GM21515 (cell line): ENCODE data around the gene VHLL.
A peak's percentile ranks its signal among the peaks of the same experiment; 100 is the strongest.

ENCODE experiments used
- ATAC-seq: cut with Tn5 transposase; IDR thresholded peaks from one replicate; pipeline ENCODE4 v1.9.1; 2021; ENCODE audit not compliant: unreplicated experiment

VHLL gene

GRCh38 chr1:156291226-156292061, 7.7 kb downstream of the VHLL start:
- peak; percentile 52 for ATAC-seq

GRCh38 chr1:156289857-156290256, 9.2 kb downstream of the VHLL start:
- ATAC-seq = no peak

DNA sequence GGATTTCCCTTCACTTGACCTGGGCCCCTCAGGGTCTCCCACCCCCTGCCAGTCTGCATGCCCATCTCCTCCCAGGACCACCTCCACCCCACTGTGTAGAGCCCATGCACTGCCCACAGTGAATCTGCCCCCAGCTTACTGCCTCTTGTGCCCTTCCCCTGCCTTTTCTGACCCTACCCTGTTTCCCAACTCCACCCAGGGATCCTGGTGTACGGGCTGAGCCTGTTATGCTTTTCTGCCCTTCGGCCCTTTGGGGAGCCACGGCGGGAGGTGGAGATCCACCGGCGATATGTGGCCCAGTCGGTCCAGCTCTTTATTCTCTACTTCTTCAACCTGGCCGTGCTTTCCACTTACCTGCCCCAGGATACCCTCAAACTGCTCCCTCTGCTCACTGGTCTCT, 13.0 kb downstream of the VHLL start:
- no peak for ATAC-seq

DNA sequence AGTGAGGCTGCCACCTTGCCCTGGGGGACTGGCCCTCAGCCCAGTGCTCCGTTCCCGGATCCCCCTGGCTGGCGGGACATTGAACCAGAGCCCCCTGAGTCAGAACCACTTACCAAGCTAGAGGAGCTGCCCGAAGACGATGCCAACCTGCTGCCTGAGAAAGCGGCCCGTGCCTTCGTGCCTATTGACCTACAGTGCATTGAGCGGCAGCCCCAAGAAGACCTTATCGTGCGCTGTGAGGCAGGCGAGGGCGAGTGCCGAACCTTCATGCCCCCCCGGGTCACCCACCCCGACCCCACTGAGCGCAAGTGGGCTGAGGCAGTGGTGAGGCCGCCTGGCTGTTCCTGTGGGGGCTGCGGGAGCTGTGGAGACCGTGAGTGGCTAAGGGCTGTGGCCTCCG, 13.7 kb downstream of the VHLL start:
- no peak for ATAC-seq

- ATAC-seq = no peak
Measured at GRCh38 chr1:156284757-156285156, 14.3 kb downstream of the VHLL start.

GRCh38 chr1:156284112-156284511, 15.0 kb downstream of the VHLL start, which contains the start of gene TMEM79:
TMEM79 (plus strand) TSS chr1:156284325; CDS start chr1:156285227, 902 bp downstream.
- ATAC-seq = no peak

DNA sequence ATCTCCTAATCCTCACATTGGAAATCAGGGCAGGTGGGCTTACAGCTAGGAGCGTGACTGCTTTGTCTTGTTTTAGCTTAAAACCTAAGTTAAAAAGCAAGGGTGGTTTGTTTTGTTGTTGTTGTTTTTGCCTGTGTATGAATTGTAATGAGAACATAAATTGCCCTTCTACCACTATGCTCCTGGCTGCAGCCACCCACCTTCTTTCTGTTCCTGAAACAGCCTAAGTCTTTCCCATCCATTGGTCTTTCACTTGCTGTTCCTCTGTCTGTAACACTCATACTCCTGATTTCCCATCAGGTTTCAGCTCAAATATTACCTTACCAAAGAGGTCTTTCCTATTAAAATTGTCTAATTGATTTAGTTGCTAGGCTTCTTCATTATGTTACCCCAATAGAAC, 15.6 kb downstream of the VHLL start:
- ATAC-seq = no peak

DNA sequence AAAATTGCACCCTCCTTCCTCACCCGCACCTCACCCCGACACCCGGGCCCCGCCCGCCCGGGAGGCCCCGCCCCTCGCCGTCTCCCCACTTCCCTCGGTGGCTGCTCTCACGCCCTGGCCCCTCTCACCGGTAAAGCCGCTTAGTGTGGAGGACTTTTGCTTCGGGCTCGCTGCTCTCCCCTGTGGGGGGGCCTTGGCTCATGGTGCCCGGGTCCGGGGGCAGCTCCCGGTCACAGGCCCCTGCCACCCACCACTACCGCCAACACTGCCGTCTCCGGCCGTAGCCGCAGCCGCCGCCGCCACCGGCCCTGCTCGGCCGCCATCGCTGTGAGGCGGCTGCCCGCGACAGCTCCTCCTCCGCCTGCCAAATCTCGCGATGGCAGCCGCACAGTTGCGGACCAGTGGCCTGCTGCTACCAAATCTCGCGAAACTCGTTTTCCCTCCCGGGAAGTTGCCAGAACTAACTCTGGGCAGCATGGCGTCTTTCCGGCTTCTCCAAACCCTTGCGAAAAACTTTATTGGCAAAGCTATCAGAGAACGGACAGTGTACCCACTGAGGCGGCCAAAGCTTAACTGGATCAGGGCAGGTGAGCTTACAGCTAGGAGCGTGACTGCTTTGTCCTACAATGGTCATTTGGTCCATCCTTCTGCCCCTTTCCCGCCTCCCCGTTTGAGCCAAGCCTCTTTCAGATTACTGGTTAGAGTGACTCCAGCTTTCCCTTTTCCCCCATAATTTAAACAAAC, 16.5 kb downstream of the VHLL start, which contains the start of gene SMG5:
Gene SMG5 (minus strand): TSS at position 347 of the 744 bp plus-strand sequence. CDS start 145 bp downstream, at position 202.
- ATAC-seq = peak; percentile 73

DNA sequence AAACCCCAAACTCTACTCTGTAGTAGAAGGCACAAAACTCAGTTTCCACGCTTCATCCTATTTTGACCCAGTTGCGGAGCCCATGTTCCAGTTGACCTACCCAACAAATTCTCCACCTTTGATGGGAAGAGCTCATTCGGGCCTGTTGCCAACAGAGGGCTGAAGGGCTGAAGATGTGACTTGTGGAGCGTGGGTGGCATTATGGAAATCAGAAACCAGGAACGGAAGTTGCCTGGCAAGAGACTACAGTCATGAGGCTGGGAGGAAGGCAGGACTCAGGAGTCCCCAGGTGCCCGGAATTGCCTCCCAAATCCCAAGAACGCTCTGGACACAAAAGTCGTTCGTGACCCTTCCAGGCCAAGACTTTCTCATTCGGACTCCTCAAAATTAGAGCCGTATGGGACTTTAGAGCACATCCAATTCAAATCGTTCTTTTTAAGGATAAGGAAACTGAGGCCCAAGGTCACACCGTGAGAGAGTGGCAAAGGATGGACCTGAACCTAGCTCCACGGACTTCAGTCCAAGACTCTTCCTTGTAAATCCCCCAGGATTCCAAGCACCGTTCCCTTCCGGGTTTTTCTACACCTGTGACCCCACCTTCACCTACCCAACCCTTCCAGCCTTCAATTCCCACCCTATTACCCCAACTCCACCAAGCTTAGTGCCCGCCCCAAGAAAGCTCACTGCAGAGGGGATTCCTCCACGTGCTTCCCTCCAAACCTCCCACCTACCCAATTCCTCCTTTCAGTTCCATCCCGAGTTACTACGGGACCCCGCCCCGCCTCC, 17.2 kb downstream of the VHLL start:
- peak; percentile 7 for ATAC-seq

DNA sequence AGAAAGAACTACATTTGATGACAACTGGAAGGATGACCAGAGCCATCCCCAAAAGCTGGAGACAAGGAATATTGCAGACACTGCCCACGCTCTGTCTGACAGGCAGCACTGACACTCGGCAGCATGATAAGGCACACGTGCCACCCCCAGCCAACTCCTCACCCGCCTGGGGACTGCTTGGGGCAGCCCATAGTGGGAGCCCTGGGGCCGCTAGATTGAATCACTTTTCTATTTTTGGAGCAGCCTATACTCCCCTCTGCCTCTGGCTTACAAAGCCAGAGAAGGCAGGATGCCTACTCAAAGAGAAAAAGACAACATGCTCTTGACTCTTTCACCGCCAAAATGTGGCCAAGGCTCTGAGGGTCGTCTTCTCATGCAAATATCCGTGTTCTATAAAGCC, 17.8 kb downstream of the VHLL start:
- ATAC-seq = no peak

DNA sequence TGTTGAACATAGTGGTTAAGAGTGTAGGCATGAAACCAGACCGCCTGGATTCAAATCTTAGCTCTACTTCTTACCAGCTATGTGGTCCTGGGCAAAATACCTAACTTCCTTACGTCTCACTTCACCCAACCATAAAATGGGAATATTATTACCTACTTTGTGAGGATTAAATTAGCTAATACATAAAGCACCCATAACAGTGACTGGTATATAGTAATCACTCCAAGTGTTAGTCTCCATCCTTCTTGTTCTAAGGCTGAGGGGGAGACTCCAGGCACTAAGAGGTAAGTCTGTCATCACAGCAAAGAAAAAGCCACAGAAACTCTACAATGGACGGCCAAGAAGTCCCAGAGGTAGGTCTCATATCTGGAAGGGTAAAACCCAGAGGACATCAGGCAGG, 19.3 kb downstream of the VHLL start:
- ATAC-seq = no peak

- ATAC-seq = no peak
Measured at GRCh38 chr1:156276966-156277381, 22.1 kb downstream of the VHLL start.

- ATAC-seq = no peak
Measured at GRCh38 chr1:156276532-156276931, 22.6 kb downstream of the VHLL start.

DNA sequence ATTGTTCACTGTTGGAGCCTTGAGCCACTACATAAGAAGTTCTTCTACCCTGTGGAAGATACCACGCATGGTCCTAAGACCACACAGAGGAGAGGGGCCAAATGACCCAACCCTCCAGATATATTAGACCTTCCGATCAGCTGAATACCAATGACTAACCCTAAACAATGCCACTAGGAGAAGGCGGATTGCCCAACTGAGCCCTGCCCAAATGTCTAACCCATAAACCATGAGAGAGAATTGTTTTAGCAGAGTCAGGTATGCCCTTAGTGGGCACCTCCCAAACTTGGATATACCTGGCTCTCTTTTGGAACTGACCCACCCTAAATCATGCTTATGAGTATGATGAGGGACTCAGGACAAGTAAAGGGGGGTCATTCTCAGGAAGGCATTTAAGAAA, 28.8 kb downstream of the VHLL start:
- no peak for ATAC-seq

- ATAC-seq = no peak
Measured at GRCh38 chr1:156268336-156268735, 30.8 kb downstream of the VHLL start.

- no peak for ATAC-seq
Measured at GRCh38 chr1:156266051-156266450, 33.1 kb downstream of the VHLL start.

- ATAC-seq = no peak
Measured at GRCh38 chr1:156263288-156263655, 35.8 kb downstream of the VHLL start.

- no peak for ATAC-seq
Measured at GRCh38 chr1:156262461-156263287, 36.4 kb downstream of the VHLL start.

DNA sequence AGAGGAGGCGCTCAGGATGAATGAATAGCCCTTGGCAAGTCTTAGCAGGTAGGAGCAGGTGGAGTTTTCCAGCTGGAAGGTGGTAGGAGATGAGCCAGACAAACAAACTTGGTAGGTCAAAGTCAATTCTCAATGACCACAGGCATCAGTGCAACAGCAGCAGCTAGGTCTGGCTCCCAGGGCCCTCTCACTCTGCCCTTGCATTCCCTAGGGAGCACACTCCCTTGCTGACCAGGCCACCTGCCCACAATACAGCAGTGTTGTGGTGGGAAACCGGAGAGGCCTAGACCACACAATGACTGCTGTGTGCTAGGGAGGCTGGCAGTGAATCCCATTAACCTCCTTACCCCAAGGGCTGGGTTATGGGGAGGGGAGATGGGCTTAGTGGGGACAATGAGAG, 38.2 kb downstream of the VHLL start:
- ATAC-seq = no peak

DNA sequence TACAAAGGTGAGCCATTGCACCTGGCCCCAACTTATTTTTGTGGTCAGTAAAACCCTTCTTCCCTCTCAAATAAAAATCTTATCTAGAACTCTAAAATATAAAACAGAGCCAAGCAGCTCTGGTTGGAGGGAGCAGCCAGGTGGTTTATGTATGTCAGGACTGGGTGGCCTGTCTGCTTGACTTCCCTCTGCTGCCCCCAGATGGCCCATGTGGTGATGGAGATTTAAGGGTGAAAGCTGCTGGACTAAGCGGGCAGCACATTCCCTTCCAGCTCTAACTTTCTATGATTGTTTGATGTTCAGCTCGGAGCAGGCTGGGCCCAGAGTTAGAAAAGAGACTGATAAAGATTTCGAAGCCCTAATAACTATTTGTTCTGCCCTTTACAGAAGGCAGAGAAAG, 39.3 kb downstream of the VHLL start:
- no peak for ATAC-seq

DNA sequence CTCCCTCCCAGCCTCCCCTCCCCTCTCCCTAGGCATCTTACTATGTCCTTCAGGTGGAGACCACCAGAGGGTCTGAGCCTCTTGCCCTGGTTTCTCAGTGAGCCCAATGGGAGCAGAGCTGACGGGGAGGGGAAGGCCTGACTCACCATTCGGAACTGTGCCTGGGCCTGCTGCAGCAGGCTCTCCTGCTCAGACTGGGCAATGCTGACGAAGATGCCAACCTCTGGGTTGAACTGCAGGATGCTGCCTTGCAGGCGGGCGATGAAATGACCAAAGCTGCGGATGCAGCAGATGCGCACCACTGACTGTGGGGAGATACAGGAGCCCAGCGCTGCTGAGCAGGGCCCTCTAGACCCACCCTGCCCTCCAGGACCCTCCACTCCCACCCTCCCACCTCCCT, 40.2 kb downstream of the VHLL start:
- no peak for ATAC-seq
